ENCODE data around the gene TRPM3.

DNA sequence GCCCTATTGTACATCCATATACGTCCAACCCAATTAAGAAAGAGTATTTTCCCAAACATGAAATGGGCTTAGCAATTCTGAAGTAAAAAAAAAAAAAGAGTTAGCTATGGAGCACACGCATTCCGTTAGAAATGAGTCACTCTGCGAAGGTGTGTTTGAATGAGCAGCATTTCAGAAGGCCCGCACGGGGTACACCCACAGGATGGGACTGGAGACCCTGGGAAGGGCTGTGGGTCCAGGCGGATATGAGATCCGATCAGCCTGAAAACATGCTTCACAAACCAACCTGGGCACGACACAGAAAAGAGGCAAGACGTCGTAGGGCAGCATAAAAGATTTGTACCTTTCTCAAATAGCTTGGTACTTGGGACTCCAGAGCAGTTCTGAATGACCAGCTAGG, 533.0 kb downstream of the TRPM3 start:
- TF ChIP-seq CTCF (IDR thresholded peaks at IDR 0.05; ENCODE audit: low read length) = no peak
- no peak for TF ChIP-seq EZH2 (optimal IDR thresholded peaks at IDR 0.05; ENCODE audit: low read depth, low read length)
